ENCODE results near the gene SGSH. TPM values are rescaled to one million over a fixed set of nuclear protein-coding genes. Genes with fewer than 3 reads are reported as not detected.

Gene SGSH
- total RNA-seq, 1 donor from 2014 or later, result 16.2 TPM

GRCh38 chr17:80184423-80184714, 35.8 kb downstream of the SGSH start:
- no peak for DNase-seq (ENCODE audit: low read depth, low spot score)

- no peak for DNase-seq (ENCODE audit: low read depth, low spot score)
These were observed 36.3 kb downstream of the SGSH start for GRCh38 chr17:80183581-80184422.

DNA sequence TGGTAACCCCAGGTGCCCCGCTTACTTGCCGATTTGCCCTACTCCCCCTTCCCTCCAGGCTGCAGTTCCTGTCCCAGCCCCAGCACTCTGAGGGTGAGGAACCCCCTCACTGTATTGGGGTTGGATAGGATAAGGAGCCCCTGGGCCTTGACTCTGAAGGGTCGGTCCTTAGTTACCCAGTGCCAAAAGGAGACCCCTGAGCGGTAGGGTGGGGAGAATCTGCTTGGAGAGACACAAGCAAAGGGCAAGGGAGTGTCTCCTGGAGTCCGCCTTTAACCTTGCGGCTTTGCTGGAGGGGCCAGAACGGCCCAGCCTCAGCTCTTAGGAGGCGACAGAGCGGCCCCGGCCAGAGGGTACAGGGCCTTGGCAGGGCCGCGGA, 37.3 kb downstream of the SGSH start:
- DNase-seq (ENCODE audit: low read depth, low spot score), result no peak

DNA sequence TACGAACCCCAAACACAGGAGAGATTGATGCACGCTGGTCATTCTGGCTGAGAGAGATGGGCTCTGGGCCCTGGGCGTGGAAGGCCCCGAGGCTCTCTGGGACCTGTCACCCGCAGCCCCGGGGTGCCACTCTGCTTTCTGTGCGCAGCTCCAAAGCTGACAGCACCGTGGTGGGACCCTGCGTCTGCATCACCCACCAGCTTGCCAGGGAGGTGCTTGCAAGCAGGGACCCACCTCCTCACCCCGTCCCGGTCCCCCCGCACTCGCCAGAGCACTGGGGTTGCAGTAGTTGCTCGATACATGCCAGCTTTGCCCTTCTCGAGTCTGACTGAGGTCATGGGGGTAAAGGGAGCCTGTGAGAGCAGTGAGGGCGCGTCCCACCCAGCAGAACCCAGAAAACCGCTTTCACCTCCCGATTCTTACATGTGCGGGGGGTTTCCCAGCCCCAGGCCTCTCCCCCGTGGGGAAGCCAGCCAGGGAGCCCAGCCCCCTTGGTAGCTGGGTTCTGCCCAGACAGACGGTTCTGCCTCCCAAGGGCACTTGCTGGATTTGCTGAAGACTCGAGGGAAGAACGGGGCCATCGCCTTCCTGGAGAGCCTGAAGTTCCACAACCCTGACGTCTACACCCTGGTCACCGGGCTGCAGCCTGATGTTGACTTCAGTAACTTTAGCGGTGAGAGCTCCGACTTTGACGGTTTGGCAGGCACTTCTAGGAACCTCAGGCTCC, 37.9 kb downstream of the SGSH start:
- no peak for DNase-seq (ENCODE audit: low read depth, low spot score)

DNA sequence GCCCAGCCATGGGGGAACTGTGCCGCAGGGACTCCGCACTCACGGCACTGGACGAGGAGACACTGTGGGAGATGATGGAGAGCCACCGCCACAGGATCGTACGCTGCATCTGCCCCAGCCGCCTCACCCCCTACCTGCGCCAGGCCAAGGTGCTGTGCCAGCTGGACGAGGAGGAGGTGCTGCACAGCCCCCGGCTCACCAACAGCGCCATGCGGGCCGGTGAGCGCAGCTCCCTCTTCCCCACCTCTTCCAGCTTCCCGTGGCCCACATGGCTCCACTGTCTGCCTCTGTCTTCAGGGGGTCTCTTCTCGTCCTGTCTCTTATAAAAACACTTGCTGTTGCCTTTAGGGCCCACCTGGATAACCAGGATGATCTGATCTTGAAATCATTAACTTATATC, 38.7 kb downstream of the SGSH start:
- DNase-seq (ENCODE audit: low read depth, low spot score), result no peak

DNA sequence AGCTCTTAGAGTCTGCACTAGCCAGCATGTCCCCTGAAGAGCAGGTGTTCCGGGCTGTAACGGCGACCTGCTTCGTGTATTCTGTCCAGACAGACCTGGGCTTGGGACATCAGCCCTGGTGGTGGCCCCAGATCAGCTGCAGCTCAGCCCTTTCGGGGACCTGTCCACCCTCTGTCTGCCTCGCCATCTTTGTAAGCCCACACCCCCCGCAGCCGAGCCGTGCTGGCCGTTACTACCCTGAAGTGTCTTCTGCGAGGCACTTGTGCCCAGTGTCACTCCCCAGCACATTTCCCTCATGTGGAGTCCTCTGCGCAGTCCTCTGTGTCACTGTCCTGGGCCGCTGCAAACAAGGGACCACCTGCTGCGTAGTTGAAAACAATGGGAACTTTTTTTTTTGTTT, 39.9 kb downstream of the SGSH start:
- DNase-seq (ENCODE audit: low read depth, low spot score), result no peak

DNA sequence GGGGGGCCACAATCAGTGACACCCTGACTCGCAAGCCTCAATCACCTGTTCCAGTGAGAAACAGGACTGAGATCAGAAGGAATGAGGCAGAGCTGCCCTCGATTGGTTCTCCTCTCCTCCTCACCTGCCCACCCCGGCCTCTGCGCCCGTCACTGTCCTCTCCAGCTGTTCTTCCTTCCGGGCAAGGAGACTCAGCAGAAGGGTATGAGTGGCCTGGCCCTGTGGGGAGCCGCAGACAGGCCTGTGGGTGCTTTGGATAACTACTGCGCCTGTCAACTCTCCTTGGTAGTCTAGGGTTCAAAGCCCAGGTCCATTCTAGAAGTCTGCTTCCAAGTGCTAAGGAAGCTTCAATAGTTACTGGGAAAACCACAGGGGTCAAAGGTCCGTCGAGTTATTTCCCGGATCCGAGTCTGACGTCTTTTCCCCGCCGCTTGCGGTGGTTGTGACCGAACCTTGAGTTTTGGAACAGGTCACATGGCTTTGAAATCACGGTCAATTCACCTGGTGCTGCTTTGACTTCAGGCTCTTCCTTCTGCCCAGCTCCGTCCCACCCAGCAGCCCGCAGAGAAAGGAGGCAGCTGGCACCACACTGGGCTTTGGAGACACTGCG, 42.0 kb downstream of the SGSH start:
- no peak for DNase-seq (ENCODE audit: low read depth, low spot score)

DNA sequence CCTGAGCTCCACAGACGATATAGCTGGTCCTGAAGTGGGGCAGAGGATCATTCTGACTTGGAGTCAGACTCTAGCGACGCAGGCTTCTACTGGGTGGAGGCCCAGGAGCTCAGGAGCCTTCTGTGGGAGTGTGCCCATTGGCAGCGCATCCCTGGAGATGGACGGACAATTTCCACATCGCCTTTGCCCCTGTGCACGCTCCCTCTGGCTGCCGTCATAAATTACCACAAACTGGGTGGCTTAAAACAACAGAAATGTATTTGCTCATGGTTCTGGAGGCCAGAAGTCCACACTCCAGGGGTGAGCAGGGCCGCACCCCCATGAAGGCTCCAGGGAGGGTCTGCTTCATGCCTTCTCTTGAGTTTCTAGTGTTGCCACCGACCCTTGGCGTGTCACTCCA, 43.4 kb downstream of the SGSH start:
- no peak for DNase-seq (ENCODE audit: low read depth, low spot score)

- no peak for DNase-seq (ENCODE audit: low read depth, low spot score)
These were observed 46.2 kb downstream of the SGSH start for GRCh38 chr17:80173916-80174315.

DNA sequence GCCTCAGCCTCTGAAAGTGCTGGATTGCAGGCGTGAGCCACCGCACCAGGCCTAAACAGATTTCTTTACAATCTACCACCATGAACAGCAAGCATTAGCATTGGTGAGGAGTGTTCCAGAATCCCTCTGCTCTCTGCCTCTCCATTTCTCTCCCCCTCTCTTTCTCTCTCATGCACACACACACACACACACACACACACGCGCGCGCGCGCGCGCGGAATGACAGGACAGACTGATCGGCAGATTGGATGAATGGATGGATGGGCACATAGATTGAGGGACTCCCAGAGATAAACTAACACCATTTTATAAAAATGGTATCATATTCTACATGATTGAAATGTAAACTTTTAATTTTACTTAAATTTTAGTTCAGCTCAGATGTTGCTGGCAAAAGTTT, 47.0 kb downstream of the SGSH start:
- DNase-seq (ENCODE audit: low read depth, low spot score), result no peak

GRCh38 chr17:80171681-80172080, 48.5 kb downstream of the SGSH start:
- no peak for DNase-seq (ENCODE audit: low read depth, low spot score)

GRCh38 chr17:80169784-80170500, 50.2 kb downstream of the SGSH start, which contains the start of gene CARD14:
Gene CARD14, plus strand, starts transcription at chr17:80170030. Its CDS starts 11,409 bp downstream, at chr17:80181439.
- DNase-seq (ENCODE audit: low read depth, low spot score), result no peak

- no peak for DNase-seq (ENCODE audit: low read depth, low spot score)
These were observed 51.0 kb downstream of the SGSH start for GRCh38 chr17:80169107-80169506.

DNA sequence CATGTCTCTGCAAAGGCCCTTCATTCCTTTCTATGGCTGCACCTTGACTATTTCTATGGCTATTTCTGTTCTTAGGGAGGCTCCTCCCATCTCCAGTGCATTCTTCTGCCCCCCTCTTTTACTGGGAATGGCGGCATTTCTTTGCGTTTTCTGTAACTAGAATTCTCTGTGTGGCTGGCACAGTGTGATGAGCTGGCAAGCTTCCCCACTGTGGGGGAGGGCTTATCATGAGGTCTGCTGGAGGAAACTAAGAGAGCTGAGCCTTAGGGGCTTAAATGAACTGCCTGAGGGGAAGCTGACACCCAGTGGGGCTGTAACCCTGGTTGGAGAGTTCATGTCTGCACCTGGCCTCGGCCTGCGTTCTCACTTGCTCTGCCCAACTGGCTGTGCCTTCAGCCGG, 51.8 kb downstream of the SGSH start:
- DNase-seq (ENCODE audit: low read depth, low spot score), result no peak

DNA sequence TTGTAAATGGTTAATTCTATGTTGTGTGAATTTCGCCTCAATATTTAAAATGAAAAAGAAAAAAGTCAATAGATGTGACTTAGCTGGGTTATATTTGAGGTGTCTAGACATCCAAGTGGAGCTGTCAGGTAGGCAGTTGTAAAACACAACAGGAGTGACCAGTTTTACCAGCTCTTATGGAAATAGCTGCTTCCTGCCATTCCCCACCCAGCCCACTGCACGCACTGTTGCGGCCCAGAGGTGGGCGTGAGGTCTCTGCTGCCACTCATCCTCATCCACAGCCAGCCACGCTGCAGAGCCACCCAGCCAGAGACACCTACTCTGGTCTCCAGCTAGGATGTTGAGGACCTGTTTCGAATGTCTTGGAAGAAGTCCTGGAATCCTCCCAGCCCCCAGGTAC, 53.7 kb downstream of the SGSH start:
- DNase-seq (ENCODE audit: low read depth, low spot score), result no peak

- DNase-seq (ENCODE audit: low read depth, low spot score), result no peak
These were observed 55.9 kb downstream of the SGSH start for GRCh38 chr17:80164185-80164584.

GRCh38 chr17:80163336-80163735, 56.8 kb downstream of the SGSH start:
- no peak for DNase-seq (ENCODE audit: low read depth, low spot score)

DNA sequence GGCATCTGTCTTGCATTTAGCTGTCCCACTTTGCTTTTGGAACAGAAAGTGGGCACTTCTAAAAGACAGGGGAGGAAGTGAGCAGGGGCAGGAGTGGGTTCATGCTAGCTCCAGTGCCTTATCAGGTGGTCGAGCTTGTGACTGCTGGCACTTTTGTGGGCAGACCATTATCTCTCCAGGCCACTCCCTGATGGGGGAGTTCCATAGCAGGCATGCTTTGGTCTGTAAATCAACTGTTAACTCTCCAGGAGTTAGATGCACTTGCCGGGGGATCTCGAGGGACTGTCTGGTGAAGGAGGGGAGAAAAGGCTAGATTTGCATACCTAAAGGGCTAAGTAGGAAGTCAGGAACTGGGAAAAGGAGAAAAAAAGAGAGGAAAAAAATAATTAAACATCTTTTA, 59.6 kb downstream of the SGSH start:
- DNase-seq (ENCODE audit: low read depth, low spot score), result no peak

Measured in pulmonary artery endothelial cell (primary cell).